Mesenchymal stem cell (in vitro differentiated cells and primary cell): ENCODE measurements around the gene ALKBH2.
A peak's percentile ranks its signal among the peaks of the same experiment; 100 is the strongest.

Experiments
- DNase-seq: peaks from one replicate; pipeline ENCODE4 v3.0.0-alpha.2; 2013
- H2AFZ ChIP-seq: one replicate; pipeline ENCODE4 v1.6.1; 2013; ENCODE audit warnings: low read depth, mild to moderate bottlenecking, control low read depth, inconsistent platforms, low read length, moderate library complexity
- H2AK5ac ChIP-seq: 2 replicates; pipeline ENCODE4 v1.6.1; 2013; ENCODE audit warnings: low read length, moderate library complexity, mild to moderate bottlenecking, inconsistent platforms; ENCODE audit not compliant: severe bottlenecking
- H2BK120ac ChIP-seq: one replicate; pipeline ENCODE4 v1.6.1; 2013; ENCODE audit warnings: low read depth, mild to moderate bottlenecking, inconsistent platforms, low read length, moderate library complexity
- H2BK12ac ChIP-seq, 2 experiments: one replicate each; pipeline ENCODE4 v1.6.1; 2013; ENCODE audit warnings: inconsistent platforms in 2 of 2, low read length in 2 of 2, mild to moderate bottlenecking in 2 of 2, moderate library complexity in 2 of 2, control low read depth in 1 of 2
- H2BK15ac ChIP-seq: one replicate; pipeline ENCODE4 v1.6.1; 2013; ENCODE audit warnings: mild to moderate bottlenecking, low read depth, inconsistent platforms; ENCODE audit not compliant: poor library complexity, severe bottlenecking
- H2BK5ac ChIP-seq: 2 replicates; pipeline ENCODE4 v1.6.1; 2013; ENCODE audit warnings: low read depth, mild to moderate bottlenecking, low read length, control low read depth, inconsistent platforms; ENCODE audit not compliant: poor library complexity, severe bottlenecking
- H3K14ac ChIP-seq, 2 experiments: one replicate each; pipeline ENCODE4 v1.6.1; 2013; ENCODE audit warnings: inconsistent platforms in 2 of 2, low read length in 2 of 2, control low read depth in 1 of 2, mild to moderate bottlenecking in 1 of 2, moderate library complexity in 1 of 2
- H3K18ac ChIP-seq, 2 experiments: one replicate each; pipeline ENCODE4 v1.6.1; 2013; ENCODE audit warnings: inconsistent platforms in 2 of 2, low read length in 2 of 2, control low read depth in 1 of 2, low read depth in 1 of 2, mild to moderate bottlenecking in 1 of 2
- H3K23ac ChIP-seq, 2 experiments: one replicate each; pipeline ENCODE4 v1.6.1; 2013; ENCODE audit warnings: inconsistent platforms in 2 of 2, low read length in 2 of 2, mild to moderate bottlenecking in 2 of 2, moderate library complexity in 2 of 2, control low read depth in 1 of 2
- H3K27ac ChIP-seq: 2 replicates; pipeline ENCODE4 v1.5.1; 2013; ENCODE audit warnings: mild to moderate bottlenecking, moderate library complexity, low read length, control low read depth, inconsistent platforms; ENCODE audit not compliant: poor library complexity, severe bottlenecking
- H3K27me3 ChIP-seq, 2 experiments: 2 replicates each; pipeline versions ENCODE4 v1.6.1 to v1.7.0; 2013; ENCODE audit warnings: low read length in 2 of 2, mild to moderate bottlenecking in 2 of 2, moderate library complexity in 2 of 2, control low read depth in 1 of 2, inconsistent platforms in 1 of 2; ENCODE audit not compliant: control insufficient read depth in 1 of 2, insufficient read depth in 1 of 2
- H3K36me3 ChIP-seq, 2 experiments: 2 replicates each; pipeline versions ENCODE4 v1.6.1 to v1.7.0; 2013; ENCODE audit warnings: low read length in 2 of 2, control low read depth in 1 of 2, inconsistent platforms in 1 of 2, low read depth in 1 of 2, mild to moderate bottlenecking in 1 of 2; ENCODE audit not compliant: insufficient read depth in 2 of 2, control insufficient read depth in 1 of 2
- H3K4ac ChIP-seq, 2 experiments: one replicate each; pipeline ENCODE4 v1.6.1; 2013; ENCODE audit warnings: inconsistent platforms in 2 of 2, low read length in 2 of 2, mild to moderate bottlenecking in 2 of 2, moderate library complexity in 2 of 2, control low read depth in 1 of 2, low read depth in 1 of 2
- H3K4me1 ChIP-seq: 2 replicates; pipeline ENCODE4 v1.6.1; 2013; ENCODE audit warnings: low read depth, low read length, control low read depth; ENCODE audit not compliant: control insufficient read depth, insufficient read depth
- H3K4me2 ChIP-seq: 2 replicates; pipeline ENCODE4 v1.6.1; 2013; ENCODE audit warnings: low read length, mild to moderate bottlenecking, inconsistent platforms; ENCODE audit not compliant: poor library complexity, severe bottlenecking
- H3K4me3 ChIP-seq, 2 experiments: 2 replicates each; pipeline versions ENCODE4 v1.5.1 to v1.7.0; 2013; ENCODE audit warnings: low read length in 2 of 2, mild to moderate bottlenecking in 2 of 2, control low read depth in 1 of 2, low read depth in 1 of 2; ENCODE audit not compliant: insufficient read depth in 1 of 2
- H3K79me1 ChIP-seq: replicated peaks from 2 replicates; pipeline ENCODE4 v1.6.1; 2013; ENCODE audit warnings: mild to moderate bottlenecking, control low read depth, low read length, inconsistent platforms; ENCODE audit not compliant: poor library complexity, severe bottlenecking
- H3K9ac ChIP-seq: 2 replicates; pipeline ENCODE4 v1.7.0; 2013; ENCODE audit warnings: mild to moderate bottlenecking, low read length, moderate library complexity
- H3K9me3 ChIP-seq: 2 replicates; pipeline ENCODE4 v1.7.0; 2013; ENCODE audit warnings: mild to moderate bottlenecking, low read length; ENCODE audit not compliant: control insufficient read depth
- H4K8ac ChIP-seq: one replicate; pipeline ENCODE4 v1.6.1; 2013; ENCODE audit warnings: inconsistent platforms, mild to moderate bottlenecking, low read length, moderate library complexity
- H4K91ac ChIP-seq: one replicate; pipeline ENCODE4 v1.6.1; 2013; ENCODE audit warnings: mild to moderate bottlenecking, low read length, inconsistent platforms
- WGBS: methylation state at CpG from one replicate; pipeline ENCODE4 v1.1.7; 2013; ENCODE audit warnings: mixed read lengths; 5-methylcytosine and 5-hydroxymethylcytosine counted together

ALKBH2 gene

GRCh38 chr12:109069307-109070271 lies 23.7 kb downstream of the ALKBH2 start:
- no peak overlapping the region for H2BK15ac ChIP-seq
- 66% methylated on average over 17 of the region's 17 CpGs for WGBS
- no peak overlapping the region for H4K8ac ChIP-seq
- no peaks in the 10 kb centered on the region for H3K9me3 ChIP-seq
- no peak overlapping the region for H2AK5ac ChIP-seq
- H3K23ac ChIP-seq, result no peak overlapping the region
- no peak overlapping the region for H2BK12ac ChIP-seq
- no peak overlapping the region for H2BK5ac ChIP-seq
- no peak overlapping the region for H3K4me3 ChIP-seq
- no peak overlapping the region for H3K4me2 ChIP-seq
- H3K9ac ChIP-seq, result no peak overlapping the region
- no peak overlapping the region for H2BK120ac ChIP-seq
- no peaks in the 10 kb centered on the region for H3K27me3 ChIP-seq
- peaks cover 26 to 80% of the 10 kb centered on the region in 2 experiments for H3K36me3 ChIP-seq
- H4K91ac ChIP-seq, result no peak overlapping the region
- H3K18ac ChIP-seq, result no peak overlapping the region
- H3K4ac ChIP-seq, result no peak overlapping the region
- H2AFZ ChIP-seq, result no peak overlapping the region
- peaks cover 6% of the 10 kb centered on the region for H3K4me1 ChIP-seq
- peaks cover 6% of the 10 kb centered on the region for H3K79me1 ChIP-seq
- DNase-seq, result no peak
- no peak overlapping the region for H3K14ac ChIP-seq
- no peak overlapping the region for H3K27ac ChIP-seq

GRCh38 chr12:109065853-109066193 lies 27.4 kb downstream of the ALKBH2 start:
- H3K4me2 ChIP-seq, result no peak overlapping the region
- H2AFZ ChIP-seq, result no peak overlapping the region
- no peak overlapping the region for H4K8ac ChIP-seq
- no peaks in the 10 kb centered on the region for H3K27me3 ChIP-seq
- H2BK5ac ChIP-seq, result no peak overlapping the region
- H3K4me1 ChIP-seq, result peaks cover 6% of the 10 kb centered on the region
- H2AK5ac ChIP-seq, result no peak overlapping the region
- H3K27ac ChIP-seq, result peak overlapping the region; percentile 42
- DNase-seq, result no peak
- H3K4ac ChIP-seq, result no peak overlapping the region
- no peak overlapping the region for H4K91ac ChIP-seq
- peaks cover 33 to 61% of the 10 kb centered on the region in 2 experiments for H3K36me3 ChIP-seq
- H3K18ac ChIP-seq, result no peak overlapping the region
- WGBS, result 89% methylated on average over 1 of the region's 1 CpG
- H2BK12ac ChIP-seq, result no peak overlapping the region
- no peak overlapping the region for H3K4me3 ChIP-seq
- no peaks in the 10 kb centered on the region for H3K9me3 ChIP-seq
- no peak overlapping the region for H2BK120ac ChIP-seq
- no peak overlapping the region for H3K23ac ChIP-seq
- H3K14ac ChIP-seq, result no peak overlapping the region
- H3K9ac ChIP-seq, result no peak overlapping the region
- H3K79me1 ChIP-seq, result peaks cover 6% of the 10 kb centered on the region
- no peak overlapping the region for H2BK15ac ChIP-seq

DNA sequence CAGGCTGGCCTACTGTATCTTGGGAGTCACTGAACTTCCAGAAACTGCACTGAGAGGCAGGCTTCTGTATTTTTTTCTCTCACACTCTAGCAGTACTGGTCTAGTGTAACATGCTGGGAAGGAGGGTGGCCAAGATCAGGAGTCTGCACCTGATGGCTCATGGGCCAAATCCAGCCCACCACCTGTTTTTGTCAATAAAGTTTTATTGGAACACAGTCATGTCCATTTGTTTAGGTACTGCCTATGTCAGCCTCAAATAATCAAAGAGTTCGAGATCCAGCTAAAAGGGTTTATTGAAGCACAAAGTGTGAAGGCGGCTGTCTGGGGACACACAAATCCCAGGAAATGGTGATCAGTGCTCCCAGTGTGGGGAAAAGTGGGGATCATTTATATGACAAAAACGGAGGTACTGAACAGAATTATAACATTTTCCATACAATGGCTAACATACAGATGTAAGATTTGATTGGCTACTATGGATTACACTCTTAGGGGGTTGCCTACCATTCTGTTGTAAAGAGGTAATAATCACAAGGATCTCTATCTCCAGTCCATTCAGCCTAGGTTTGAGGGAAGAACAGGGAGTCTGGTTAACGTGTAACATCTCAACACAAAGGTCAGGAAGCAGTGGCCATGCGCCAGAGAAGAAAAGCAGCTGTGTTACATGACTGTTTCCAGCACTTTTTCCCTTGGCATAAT lies 28.0 kb downstream of the ALKBH2 start:
- Histone ChIP-seq H2BK12ac (no peak overlapping the region), H3K18ac (no peak overlapping the region)
- WGBS, result 87% methylated on average over 4 of the region's 5 CpGs

GRCh38 chr12:109064143-109064542 lies 29.1 kb downstream of the ALKBH2 start:
- Histone ChIP-seq H3K9ac (no peak overlapping the region), H4K91ac (no peak overlapping the region), H3K4me1 (peaks cover 6% of the 10 kb centered on the region), H3K4ac (no peak overlapping the region), H2BK12ac (no peak overlapping the region), H2AFZ (no peak overlapping the region), H2BK120ac (no peak overlapping the region), H3K9me3 (no peaks in the 10 kb centered on the region), H3K27me3 (no peaks in the 10 kb centered on the region), H3K4me2 (no peak overlapping the region), H3K14ac (no peak overlapping the region), H2AK5ac (no peak overlapping the region), H3K36me3 (peaks cover 19 to 56% of the 10 kb centered on the region in 2 experiments), H3K18ac (no peak overlapping the region), H3K23ac (no peak overlapping the region), H3K79me1 (peaks cover 3% of the 10 kb centered on the region), H3K4me3 (no peak overlapping the region), H4K8ac (no peak overlapping the region), H2BK5ac (no peak overlapping the region), H2BK15ac (no peak overlapping the region), H3K27ac (no peak overlapping the region)
- DNase-seq, result no peak
- 76% methylated on average over 1 of the region's 3 CpGs for WGBS

More for the DNA sequence above, 28.0 kb downstream of the ALKBH2 start:
- H3K23ac ChIP-seq, result no peak overlapping the region
- no peak overlapping the region for H2AK5ac ChIP-seq
- no peak overlapping the region for H3K4ac ChIP-seq
- H3K4me1 ChIP-seq, result peaks cover 6% of the 10 kb centered on the region
- H2AFZ ChIP-seq, result no peak overlapping the region
- H3K79me1 ChIP-seq, result peaks cover 3% of the 10 kb centered on the region
- no peaks in the 10 kb centered on the region for H3K27me3 ChIP-seq
- H3K36me3 ChIP-seq, result peaks cover 29 to 59% of the 10 kb centered on the region in 2 experiments
- H4K91ac ChIP-seq, result no peak overlapping the region
- no peak overlapping the region for H3K4me3 ChIP-seq
- H3K14ac ChIP-seq, result no peak overlapping the region
- no peak overlapping the region for H2BK15ac ChIP-seq
- DNase-seq, result no peak
- no peak overlapping the region for H3K9ac ChIP-seq
- no peak overlapping the region for H2BK5ac ChIP-seq
- no peak overlapping the region for H2BK120ac ChIP-seq
- no peak overlapping the region for H3K4me2 ChIP-seq
- peak overlapping the region; percentile 3 for H3K27ac ChIP-seq
- no peaks in the 10 kb centered on the region for H3K9me3 ChIP-seq
- H4K8ac ChIP-seq, result no peak overlapping the region
